SKM-1 treated with dmso at 0.1 percent for 144 hours (cell line): ENCODE data around the gene ADRM1.

ENCODE experiments used
- DNase-seq: peaks from one replicate; lab custom pipeline; 2025; ENCODE audit not compliant: unreplicated experiment; lab: John Stamatoyannopoulos, UW

ADRM1 gene

DNA sequence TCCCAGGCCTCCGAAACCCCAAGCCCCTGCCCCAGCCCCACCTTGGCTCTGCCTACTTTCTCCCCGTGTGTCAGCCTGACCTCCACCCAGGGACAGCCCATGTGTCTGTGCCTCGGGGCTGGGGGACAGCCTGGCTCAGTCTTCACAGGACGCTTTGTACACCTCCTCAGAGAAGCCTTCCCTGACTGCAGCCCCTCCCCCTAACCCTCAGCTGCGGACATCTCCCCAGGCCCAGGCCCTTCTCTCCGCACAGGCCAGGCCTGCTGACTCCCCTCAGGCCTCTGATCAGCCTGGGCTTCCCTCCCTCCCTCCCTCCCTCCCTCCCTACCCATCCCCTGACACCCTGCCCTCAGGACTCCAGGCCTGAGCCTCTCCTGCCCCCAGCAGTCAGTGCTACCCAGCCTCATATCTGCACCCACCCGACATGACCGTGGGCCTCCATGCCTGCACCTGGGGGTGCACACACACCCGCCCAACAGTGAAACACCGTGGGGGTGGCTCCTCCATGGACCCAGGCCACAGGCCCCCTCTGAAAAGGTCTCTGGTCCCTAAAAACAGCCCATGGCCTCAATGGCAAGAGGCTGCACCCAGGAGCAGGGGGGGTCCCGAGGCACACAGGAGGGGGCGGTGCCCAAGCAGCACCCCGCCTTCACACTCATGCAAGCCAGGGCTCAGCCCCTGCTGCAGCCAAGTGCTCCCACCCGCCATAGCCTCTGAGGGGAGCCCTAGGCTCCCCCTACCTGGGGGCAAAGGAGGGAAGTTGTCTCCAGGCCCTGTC, 51.4 kb downstream of the ADRM1 start:
- no peak for DNase-seq

DNA sequence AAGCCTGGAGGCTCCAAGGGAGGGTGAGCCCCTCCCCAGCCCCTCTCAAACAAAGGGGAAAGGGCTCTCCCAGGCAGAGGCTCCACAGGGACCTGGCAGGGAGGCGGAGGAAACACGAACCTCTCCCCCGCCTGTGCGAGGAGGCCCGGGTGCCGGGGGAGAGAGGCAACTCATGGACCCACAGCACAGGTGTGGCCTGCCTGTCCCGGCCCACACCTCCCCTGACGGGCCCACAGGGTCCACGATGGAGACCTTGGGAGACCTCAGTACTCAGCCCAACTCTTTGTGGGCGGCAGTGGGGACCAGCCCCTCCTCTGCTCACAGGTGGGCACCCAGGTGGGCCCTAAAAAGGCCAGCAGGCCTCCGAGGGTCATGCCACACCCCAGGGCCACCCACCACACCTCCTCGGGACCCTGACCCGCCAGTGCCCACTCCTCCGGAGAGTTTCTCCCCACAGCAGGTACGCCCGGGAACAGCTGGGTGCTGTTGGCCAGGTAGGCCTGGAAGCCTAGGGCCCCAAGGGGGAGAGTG, 52.1 kb downstream of the ADRM1 start:
- DNase-seq, result no peak

GRCh38 chr20:62355516-62355877, 52.7 kb downstream of the ADRM1 start:
- no peak for DNase-seq

DNA sequence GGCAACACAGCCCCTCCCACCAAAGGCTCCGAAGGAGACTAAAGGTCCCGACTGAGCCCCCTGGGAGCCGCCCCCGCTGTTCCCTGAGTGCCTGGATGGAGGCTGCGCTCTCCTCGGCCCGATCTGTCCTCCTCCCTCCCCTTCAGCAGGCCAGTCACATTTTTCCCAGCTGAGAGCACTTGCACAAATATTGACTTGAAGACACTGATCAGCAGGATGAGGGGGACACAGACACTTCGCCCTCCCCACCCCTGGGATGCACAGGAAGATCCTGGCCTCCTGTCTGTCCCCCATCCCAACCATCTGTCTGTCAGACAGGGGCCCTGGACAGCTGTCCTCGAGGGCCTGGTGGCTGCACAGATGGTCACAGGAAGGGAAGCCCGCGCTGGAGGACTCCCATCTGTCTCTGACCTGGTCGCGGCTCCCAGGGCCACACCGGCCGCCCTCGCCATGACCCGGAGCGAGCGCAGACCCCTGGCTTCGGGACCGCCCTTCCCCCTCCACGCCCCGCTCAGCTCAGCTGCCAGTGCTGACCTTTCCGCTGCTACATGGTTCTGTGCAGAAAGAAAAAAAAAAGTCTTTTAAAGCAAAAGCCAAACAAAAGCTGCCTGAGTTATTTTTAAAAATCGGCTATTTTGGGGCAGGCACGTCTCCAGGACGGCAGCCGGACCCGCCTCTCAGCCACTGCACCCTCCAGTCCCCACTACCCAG, 53.2 kb downstream of the ADRM1 start:
- no peak for DNase-seq

GRCh38 chr20:62356589-62357186, 53.9 kb downstream of the ADRM1 start:
- no peak for DNase-seq

GRCh38 chr20:62357187-62357667, 54.4 kb downstream of the ADRM1 start:
- DNase-seq, result no peak

- DNase-seq, result no peak
These were observed 54.9 kb downstream of the ADRM1 start for GRCh38 chr20:62357681-62358080.
